ENCODE results near the gene OR52D1.

- TF ChIP-seq CTCF (conservative IDR thresholded peaks at IDR 0.05; ENCODE audit: low read depth, low read length) (no peak), EZH2 (IDR thresholded peaks at IDR 0.05; ENCODE audit: low read length, unreplicated experiment) (no peak)
These were observed 21.0 kb upstream of the OR52D1 start for GRCh38 chr11:5467527-5467926.

Data from PC-3 (cell line).